ENCODE results near the gene HOXC9.
A peak's percentile ranks its signal among the peaks of the same experiment; 100 is the strongest.

The HOXC9 gene

GRCh38 chr12:54009171-54010052 lies 9.5 kb downstream of the HOXC9 start:
- Histone ChIP-seq H3K27ac (ENCODE audit: extremely low read depth, low read depth, low read length) (peak overlapping the region; percentile 93), H3K4me3 (ENCODE audit: low read depth, low read length) (peak overlapping the region; percentile 47), H3K4me1 (ENCODE audit: control insufficient read depth, insufficient read depth, low read length) (peaks cover 35% of the 10 kb centered on the region), H3K9me3 (ENCODE audit: control insufficient read depth, insufficient read depth, low read depth, low read length) (no peaks in the 10 kb centered on the region), H3K36me3 (ENCODE audit: control insufficient read depth in 2 of 2, insufficient read depth in 1 of 2, low read length in 2 of 2) (no peaks in the 10 kb centered on the region)
- POLR2A ChIA-PET, result interaction anchor here (0.6 to 2.6 kb wide), 14 partner anchors 8 to 270 kb away, joined by 3 to 39 read pairs (median 7); partner anchors contain the start of genes CBX5, HOXC4, HOXC5 and HOXC6
- CTCF ChIA-PET, result interaction anchor here (0.6 to 7.9 kb wide), 24 partner anchors 7 to 351 kb away, joined by 3 to 111 read pairs (median 4); partner anchors contain the start of genes HOXC10, HOXC4, HOXC5 and SMUG1
- peak; percentile 74 for TF ChIP-seq ZIC2 (tag by site-specific recombination; IDR thresholded peaks at IDR 0.05)
- TF ChIP-seq ZNF692 (tag by site-specific recombination; IDR thresholded peaks at IDR 0.05), result no peak
- TF ChIP-seq ZBTB6 (tag by site-specific recombination; IDR thresholded peaks at IDR 0.05), result no peak
- TF ChIP-seq ZNF292 (tag by site-specific recombination; IDR thresholded peaks at IDR 0.05; ENCODE audit: borderline replicate concordance, low read depth), result no peak
- peak; percentile 53 for TF ChIP-seq ZBTB26 (tag by site-specific recombination; optimal IDR thresholded peaks at IDR 0.05)
- no peak for TF ChIP-seq ZNF266 (tag by site-specific recombination; IDR thresholded peaks at IDR 0.05; ENCODE audit: low read depth)
- TF ChIP-seq PRDM10 (tag by site-specific recombination; IDR thresholded peaks at IDR 0.05), result peak; percentile 96
- TF ChIP-seq ZNF473 (tag by site-specific recombination; IDR thresholded peaks at IDR 0.05), result no peak
- TF ChIP-seq PRDM4 (tag by site-specific recombination; IDR thresholded peaks at IDR 0.05), result peak; percentile 65
- no peak for TF ChIP-seq SP7 (tag by site-specific recombination; IDR thresholded peaks at IDR 0.05)
- no peak for TF ChIP-seq ZFP69B (tag by site-specific recombination; IDR thresholded peaks at IDR 0.05)
- no peak for TF ChIP-seq ZNF561 (tag by site-specific recombination; IDR thresholded peaks at IDR 0.05; ENCODE audit: borderline replicate concordance)
- TF ChIP-seq ZNF280D (tag by site-specific recombination; IDR thresholded peaks at IDR 0.05), result no peak
- TF ChIP-seq KLF9 (tag by site-specific recombination; IDR thresholded peaks at IDR 0.05; ENCODE audit: low read depth), result no peak
- TF ChIP-seq HOXA7 (CRISPR knock-in tag; IDR thresholded peaks at IDR 0.05; ENCODE audit: borderline replicate concordance), result no peak
- no peak for TF ChIP-seq ZNF529 (tag by site-specific recombination; IDR thresholded peaks at IDR 0.05; ENCODE audit: insufficient replicate concordance)
- no peak for TF ChIP-seq REPIN1 (tag by site-specific recombination; IDR thresholded peaks at IDR 0.05; ENCODE audit: low read depth)
- TF ChIP-seq PRDM6 (tag by site-specific recombination; IDR thresholded peaks at IDR 0.05), result no peak
- no peak for TF ChIP-seq ZNF202 (tag by site-specific recombination; IDR thresholded peaks at IDR 0.05; ENCODE audit: borderline replicate concordance)
- TF ChIP-seq ZNF555 (tag by site-specific recombination; conservative IDR thresholded peaks at IDR 0.05), result no peak

Data from HEK293 (cell line).